Stimulated activated naive CD4-positive, alpha-beta T cell (primary cell): ENCODE results near the gene PYDC1.
"Not testable (repeated sequence)": the region's sequence is repeated elsewhere in the genome, so short reads cannot be mapped to it uniquely, and the experiment has no call there.

Experiments used
- DNase-seq, 6 experiments: peaks; one replicate each; lab custom pipeline; 2025; lab: John Stamatoyannopoulos, UW

PYDC1 gene

DNA sequence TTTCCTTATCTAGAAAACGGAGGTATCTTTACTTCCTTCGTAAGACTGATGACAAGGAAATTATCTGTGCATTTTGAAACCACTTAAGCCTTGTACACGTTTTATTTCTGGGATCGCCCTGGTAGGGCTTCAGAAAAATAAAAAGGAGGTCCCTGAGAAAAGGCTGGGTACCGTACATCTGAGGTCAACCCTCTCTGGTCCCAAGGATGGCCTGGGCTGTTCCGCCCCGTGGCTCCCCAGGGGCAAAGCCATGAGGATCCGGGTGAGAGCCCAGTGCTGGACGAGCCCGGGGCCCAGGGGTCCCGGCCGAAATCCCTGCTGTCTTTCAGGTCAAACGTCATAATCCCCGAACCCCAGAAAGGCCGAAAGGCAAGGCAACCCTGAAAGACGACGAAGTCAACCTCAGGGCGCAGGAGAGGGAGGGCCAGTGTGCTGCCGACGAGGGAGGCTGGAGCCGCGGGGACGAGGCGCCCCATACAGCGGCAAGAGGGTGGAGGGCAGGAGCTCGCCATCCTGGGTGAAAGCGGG, 37.7 kb downstream of the PYDC1 start:
- peak in 1 of 6 experiments; percentile 55 for DNase-seq

DNA sequence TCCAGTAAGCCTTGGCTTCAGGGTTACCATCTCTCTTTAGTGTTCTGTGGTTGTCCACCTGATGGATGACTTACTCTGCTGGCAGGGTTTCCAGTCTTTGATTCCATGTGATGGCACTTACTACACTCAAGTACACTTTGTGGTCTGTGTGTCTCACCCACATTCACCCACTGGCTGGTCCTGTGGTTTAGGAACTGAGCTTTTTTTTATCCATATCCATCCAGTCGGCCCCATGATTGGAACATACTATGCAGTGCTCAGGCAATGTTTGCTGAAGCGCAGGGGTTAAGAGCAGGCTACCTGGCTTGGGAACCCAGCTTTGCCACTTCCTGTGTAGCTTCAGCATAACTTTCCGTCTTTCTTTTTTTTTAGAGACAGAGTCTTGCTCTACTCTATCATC, 39.8 kb downstream of the PYDC1 start:
- peak; percentile 29 to 74 (median 56) for DNase-seq

DNA sequence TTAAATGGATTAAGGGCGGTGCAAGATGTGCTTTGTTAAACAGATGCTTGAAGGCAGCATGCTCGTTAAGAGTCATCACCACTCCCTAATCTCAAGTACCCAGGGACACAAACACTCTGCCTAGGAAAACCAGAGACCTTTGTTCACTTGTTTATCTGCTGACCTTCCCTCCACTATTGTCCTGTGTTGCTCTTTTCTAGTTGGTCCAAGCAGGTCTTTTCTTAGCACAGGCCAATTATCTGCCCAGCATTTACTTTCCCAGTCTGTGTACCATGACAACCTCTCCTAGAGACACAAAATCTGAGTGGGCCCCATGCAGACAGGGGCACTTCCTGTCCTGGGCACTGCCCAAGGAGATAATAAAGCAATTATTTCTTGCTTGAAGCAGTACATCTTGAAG, 46.9 kb downstream of the PYDC1 start:
- DNase-seq = not testable (repeated sequence)

DNA sequence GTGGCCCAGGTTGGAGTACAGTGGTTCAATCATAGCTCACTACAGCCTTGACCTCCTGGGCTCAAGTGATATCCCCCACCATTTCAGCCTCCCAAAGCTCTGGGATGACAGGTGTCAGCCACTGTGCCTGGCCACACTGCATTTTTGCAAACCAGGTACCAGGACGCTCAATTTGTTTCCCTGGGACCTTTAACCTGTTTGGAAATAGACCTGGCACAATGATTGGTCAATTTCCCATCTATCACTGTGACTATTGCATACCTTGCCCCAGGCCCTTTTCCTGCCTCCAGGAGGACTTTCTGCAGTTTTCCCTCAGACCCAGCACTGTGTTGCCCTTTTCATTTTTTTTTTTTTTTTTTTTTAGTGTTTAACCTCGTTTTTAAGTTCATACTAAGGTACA, 48.1 kb downstream of the PYDC1 start:
- no peak for DNase-seq

DNA sequence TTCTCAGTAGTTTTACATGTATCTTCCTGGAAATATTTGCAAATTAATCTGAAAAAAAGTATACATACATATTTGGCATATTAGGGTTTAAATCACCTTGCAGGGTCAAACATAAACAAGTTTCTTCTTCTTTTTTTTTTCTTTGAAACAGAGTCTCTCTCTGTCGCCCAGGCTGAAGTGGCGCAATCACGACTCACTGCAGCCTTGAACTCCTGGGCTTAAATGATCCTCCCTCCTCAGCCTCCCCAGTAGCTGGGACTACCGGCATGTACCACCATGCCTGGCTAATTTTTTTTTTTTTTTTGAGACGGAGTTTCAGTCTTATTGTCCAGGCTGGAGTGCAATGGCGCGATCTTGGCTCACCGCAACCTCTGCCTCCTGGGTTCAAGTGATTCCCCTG, 49.6 kb downstream of the PYDC1 start:
- no peak for DNase-seq
